HepG2 (cell line): Measurements from ENCODE around the gene RCC1. TPM values are rescaled to one million over a fixed set of nuclear protein-coding genes. Genes with fewer than 3 reads are reported as not detected.

Experiments used
- AHR ChIP-seq: IDR thresholded peaks from 2 replicates; pipeline ENCODE4 v1.6.1; 2018; ENCODE audit warnings: missing genetic modification reagents, missing compliant biosample characterization
- BORCS8-MEF2B ChIP-seq: sonication (generic); formaldehyde crosslinking; IDR thresholded peaks from 2 replicates; pipeline ENCODE4 v1.8.0; 2022; ENCODE audit warnings: mild to moderate bottlenecking, missing genetic modification reagents
- CEBPG ChIP-seq: IDR thresholded peaks from 2 replicates; pipeline ENCODE4 v1.6.1; 2016
- CREM ChIP-seq, 2 experiments: sonication (generic) in 1 of 2; formaldehyde crosslinking in 1 of 2; IDR thresholded peaks; 2 replicates each; pipeline versions ENCODE4 v1.4.0 to v1.6.1; 2016 to 2020; ENCODE audit warnings: antibody characterized with exemption in 1 of 2, mild to moderate bottlenecking in 1 of 2, missing genetic modification reagents in 1 of 2
- DMAP1 ChIP-seq: IDR thresholded peaks from 2 replicates; pipeline ENCODE4 v1.6.1; 2016
- HNRNPLL ChIP-seq: fragments of 200-400 bp; formaldehyde crosslinking; IDR thresholded peaks from 2 replicates; pipeline ENCODE4 v1.6.1; 2017; ENCODE audit warnings: mild to moderate bottlenecking, low read depth, low read length; ENCODE audit not compliant: poor library complexity, severe bottlenecking
- HOXA9 ChIP-seq: sonication (generic); formaldehyde crosslinking; IDR thresholded peaks from 2 replicates; pipeline ENCODE4 v1.8.1; 2022; ENCODE audit warnings: missing genetic modification reagents, mild to moderate bottlenecking, moderate library complexity, borderline replicate concordance
- KLF12 ChIP-seq: sonication (generic); formaldehyde crosslinking; IDR thresholded peaks from 2 replicates; pipeline ENCODE4 v1.4.0; 2020; ENCODE audit warnings: missing genetic modification reagents, borderline replicate concordance
- PHF20 ChIP-seq: sonication (generic); formaldehyde crosslinking; IDR thresholded peaks from 2 replicates; pipeline ENCODE4 v1.5.0; 2020; ENCODE audit warnings: mild to moderate bottlenecking, missing genetic modification reagents
- PPARG ChIP-seq: conservative IDR thresholded peaks from 2 replicates; pipeline ENCODE4 v1.6.1; 2016; ENCODE audit warnings: missing biosample characterization, missing genetic modification reagents
- RBFOX2 ChIP-seq: fragments of 200-400 bp; formaldehyde crosslinking; IDR thresholded peaks from 2 replicates; pipeline ENCODE4 v1.6.1; 2017; ENCODE audit warnings: low read depth, mild to moderate bottlenecking, low read length
- RBM22 ChIP-seq: fragments of 200-400 bp; formaldehyde crosslinking; optimal IDR thresholded peaks from 2 replicates; pipeline ENCODE3; 2017; ENCODE audit warnings: mild to moderate bottlenecking, low read length, moderate library complexity
- REPIN1 ChIP-seq: sonication (generic); formaldehyde crosslinking; IDR thresholded peaks from 2 replicates; pipeline ENCODE4 v1.8.0; 2022; ENCODE audit warnings: missing genetic modification reagents, low read depth, mild to moderate bottlenecking, borderline replicate concordance
- SIN3B ChIP-seq: fragments of 150-350 bp; IDR thresholded peaks from 2 replicates; pipeline ENCODE4 v1.6.1; 2014; ENCODE audit warnings: low read length
- TOPORS ChIP-seq: sonication (generic); formaldehyde crosslinking; IDR thresholded peaks from 2 replicates; pipeline ENCODE4 v1.8.0; 2023; ENCODE audit warnings: mild to moderate bottlenecking, missing genetic modification reagents
- U2AF1 ChIP-seq: fragments of 200-400 bp; formaldehyde crosslinking; optimal IDR thresholded peaks from 2 replicates; pipeline ENCODE3; 2017; ENCODE audit warnings: mild to moderate bottlenecking, low read depth, low read length
- ZFP36 ChIP-seq: fragments of 150-350 bp; IDR thresholded peaks from 2 replicates; pipeline ENCODE4 v1.6.1; 2018; ENCODE audit warnings: borderline replicate concordance, low read length, low read depth; ENCODE audit not compliant: partially characterized antibody
- ZIK1 ChIP-seq: sonication (generic); formaldehyde crosslinking; IDR thresholded peaks from 2 replicates; pipeline ENCODE4 v1.5.0; 2020; ENCODE audit warnings: mild to moderate bottlenecking, low read depth, missing genetic modification reagents, borderline replicate concordance
- ZNF235 ChIP-seq: sonication (generic); formaldehyde crosslinking; IDR thresholded peaks from 2 replicates; pipeline ENCODE4 v1.8.1; 2023; ENCODE audit warnings: mild to moderate bottlenecking, missing genetic modification reagents, borderline replicate concordance
- ZNF556 ChIP-seq: sonication (generic); formaldehyde crosslinking; IDR thresholded peaks from 2 replicates; pipeline ENCODE4 v1.4.0; 2020; ENCODE audit warnings: mild to moderate bottlenecking, missing genetic modification reagents, borderline replicate concordance
- ZNF605 ChIP-seq: sonication (generic); formaldehyde crosslinking; IDR thresholded peaks from 2 replicates; pipeline ENCODE4 v1.8.0; 2022; ENCODE audit warnings: mild to moderate bottlenecking, missing genetic modification reagents
- ZNF775 ChIP-seq: sonication (generic); formaldehyde crosslinking; IDR thresholded peaks from 2 replicates; pipeline ENCODE4 v1.4.0; 2020; ENCODE audit warnings: missing genetic modification reagents, mild to moderate bottlenecking, moderate library complexity, borderline replicate concordance
- polyA plus RNA-seq, 8 experiments: library from polyadenylated mRNA; depleted of rRNA in 3 of 8; stranded (reverse) in 7 of 8; unstranded in 1 of 8; fragments of >200 nt; fragmentation: Illumina TruSeq in 4 of 8; extraction: Trizol in 4 of 8; gene quantifications; 2 replicates each; pipeline versions ENCODE4 v1.2.1 to v1.2.3, GENCODE V29; 2011 to 2016; ENCODE audit warnings: low read depth in 4 of 8, missing spikeins in 1 of 8, mixed read lengths in 1 of 8; ENCODE audit not compliant: insufficient read depth in 1 of 8
- total RNA-seq, 5 experiments: library from RNA; depleted of rRNA; stranded (reverse); fragments of >200 nt; fragmentation: Illumina TruSeq; extraction: Trizol; gene quantifications; 2 replicates each; pipeline ENCODE4 v1.2.3, GENCODE V29; 2016; ENCODE audit warnings: low read depth in 1 of 5
- TF ChIP-seq, protein P1 (sequence below), 2 experiments: sonication (generic) in 1 of 2; formaldehyde crosslinking in 1 of 2; IDR thresholded peaks; 2 replicates each; pipeline versions ENCODE4 v1.4.0 to v1.6.1; 2018 to 2020; ENCODE audit warnings: missing genetic modification reagents in 2 of 2, borderline replicate concordance in 1 of 2, low read depth in 1 of 2, mild to moderate bottlenecking in 1 of 2, missing biosample characterization in 1 of 2
- TF ChIP-seq, protein P2 (sequence below): sonication (generic); formaldehyde crosslinking; IDR thresholded peaks from 2 replicates; pipeline ENCODE4 v1.8.0; 2022; ENCODE audit warnings: missing genetic modification reagents, mild to moderate bottlenecking, borderline replicate concordance
- TF ChIP-seq, protein P3 (sequence below): sonication (generic); formaldehyde crosslinking; conservative IDR thresholded peaks from 2 replicates; pipeline ENCODE4 v1.4.0; 2020; ENCODE audit warnings: missing genetic modification reagents
- TF ChIP-seq, protein P4 (sequence below): sonication (generic); formaldehyde crosslinking; IDR thresholded peaks from 2 replicates; pipeline ENCODE4 v1.5.0; 2020; ENCODE audit warnings: missing genetic modification reagents

The RCC1 gene
- total and polyA plus RNA-seq, 2 of the 13 experiments (the other 11 are each of a cell fraction or from before 2014, with no cell fraction given) = 47.2 to 80.8 TPM

DNA sequence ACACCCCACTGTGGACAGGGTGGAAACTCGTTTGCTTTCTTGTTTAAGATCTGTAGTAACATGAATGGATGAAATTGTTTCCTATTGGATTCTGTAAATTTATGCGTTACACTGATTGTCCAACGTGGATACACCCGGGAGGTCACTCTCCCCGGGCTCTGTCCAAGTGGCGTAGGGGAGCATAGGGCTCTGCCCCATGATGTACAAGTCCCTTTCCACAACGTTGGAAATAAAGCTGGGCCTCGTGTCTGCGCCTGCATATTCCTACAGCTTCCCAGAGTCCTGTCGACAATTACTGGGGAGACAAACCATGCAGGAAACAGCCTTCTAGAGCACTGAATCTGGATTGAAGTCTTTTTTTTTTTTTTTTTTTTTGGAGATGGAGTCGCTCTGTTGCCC is 1.4 kb downstream of the RCC1 start (continued):
- TF ChIP-seq PPARG (CRISPR knock-in tag) (no peak), HNRNPLL (no peak), CEBPG (CRISPR knock-in tag) (no peak), HOXA9 (CRISPR knock-in tag) (no peak), REPIN1 (peak; percentile 37; the same call in 1 of the 2 replicates), SIN3B (no peak), BORCS8-MEF2B (CRISPR knock-in tag) (no peak), CREM (IDR thresholded peaks at IDR 0.05) (no peak), CREM (CRISPR knock-in tag; IDR thresholded peaks at IDR 0.05) (no peak), TOPORS (CRISPR knock-in tag) (peak; percentile 73; the same call in 1 of the 2 replicates), ZNF556 (CRISPR knock-in tag) (peak; percentile 46; the same call in 1 of the 2 replicates), ZNF605 (CRISPR knock-in tag) (no peak), ZFP36 (no peak), PHF20 (no peak), KLF12 (no peak), RBFOX2 (peak; percentile 81), ZNF235 (no peak), ZNF775 (CRISPR knock-in tag) (no peak), DMAP1 (CRISPR knock-in tag) (no peak; the same call in 1 of the 2 replicates), AHR (CRISPR knock-in tag) (no peak), U2AF1 (no peak), ZIK1 (CRISPR knock-in tag) (no peak), RBM22 (peak; percentile 97)
- TF ChIP-seq, protein P1, sequence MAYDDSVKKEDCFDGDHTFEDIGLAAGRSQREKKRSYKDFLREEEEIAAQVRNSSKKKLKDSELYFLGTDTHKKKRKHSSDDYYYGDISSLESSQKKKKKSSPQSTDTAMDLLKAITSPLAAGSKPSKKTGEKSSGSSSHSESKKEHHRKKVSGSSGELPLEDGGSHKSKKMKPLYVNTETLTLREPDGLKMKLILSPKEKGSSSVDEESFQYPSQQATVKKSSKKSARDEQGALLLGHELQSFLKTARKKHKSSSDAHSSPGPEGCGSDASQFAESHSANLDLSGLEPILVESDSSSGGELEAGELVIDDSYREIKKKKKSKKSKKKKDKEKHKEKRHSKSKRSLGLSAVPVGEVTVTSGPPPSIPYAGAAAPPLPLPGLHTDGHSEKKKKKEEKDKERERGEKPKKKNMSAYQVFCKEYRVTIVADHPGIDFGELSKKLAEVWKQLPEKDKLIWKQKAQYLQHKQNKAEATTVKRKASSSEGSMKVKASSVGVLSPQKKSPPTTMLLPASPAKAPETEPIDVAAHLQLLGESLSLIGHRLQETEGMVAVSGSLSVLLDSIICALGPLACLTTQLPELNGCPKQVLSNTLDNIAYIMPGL (CRISPR knock-in tag; IDR thresholded peaks at IDR 0.05; ENCODE audit: borderline replicate concordance in 1 of 2, low read depth in 1 of 2) = peak in 1 of 2 experiments; percentile 15; a peak in 2 of 4 replicates
- TF ChIP-seq, protein P2, sequence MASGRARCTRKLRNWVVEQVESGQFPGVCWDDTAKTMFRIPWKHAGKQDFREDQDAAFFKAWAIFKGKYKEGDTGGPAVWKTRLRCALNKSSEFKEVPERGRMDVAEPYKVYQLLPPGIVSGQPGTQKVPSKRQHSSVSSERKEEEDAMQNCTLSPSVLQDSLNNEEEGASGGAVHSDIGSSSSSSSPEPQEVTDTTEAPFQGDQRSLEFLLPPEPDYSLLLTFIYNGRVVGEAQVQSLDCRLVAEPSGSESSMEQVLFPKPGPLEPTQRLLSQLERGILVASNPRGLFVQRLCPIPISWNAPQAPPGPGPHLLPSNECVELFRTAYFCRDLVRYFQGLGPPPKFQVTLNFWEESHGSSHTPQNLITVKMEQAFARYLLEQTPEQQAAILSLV = no peak
- TF ChIP-seq, protein P3, sequence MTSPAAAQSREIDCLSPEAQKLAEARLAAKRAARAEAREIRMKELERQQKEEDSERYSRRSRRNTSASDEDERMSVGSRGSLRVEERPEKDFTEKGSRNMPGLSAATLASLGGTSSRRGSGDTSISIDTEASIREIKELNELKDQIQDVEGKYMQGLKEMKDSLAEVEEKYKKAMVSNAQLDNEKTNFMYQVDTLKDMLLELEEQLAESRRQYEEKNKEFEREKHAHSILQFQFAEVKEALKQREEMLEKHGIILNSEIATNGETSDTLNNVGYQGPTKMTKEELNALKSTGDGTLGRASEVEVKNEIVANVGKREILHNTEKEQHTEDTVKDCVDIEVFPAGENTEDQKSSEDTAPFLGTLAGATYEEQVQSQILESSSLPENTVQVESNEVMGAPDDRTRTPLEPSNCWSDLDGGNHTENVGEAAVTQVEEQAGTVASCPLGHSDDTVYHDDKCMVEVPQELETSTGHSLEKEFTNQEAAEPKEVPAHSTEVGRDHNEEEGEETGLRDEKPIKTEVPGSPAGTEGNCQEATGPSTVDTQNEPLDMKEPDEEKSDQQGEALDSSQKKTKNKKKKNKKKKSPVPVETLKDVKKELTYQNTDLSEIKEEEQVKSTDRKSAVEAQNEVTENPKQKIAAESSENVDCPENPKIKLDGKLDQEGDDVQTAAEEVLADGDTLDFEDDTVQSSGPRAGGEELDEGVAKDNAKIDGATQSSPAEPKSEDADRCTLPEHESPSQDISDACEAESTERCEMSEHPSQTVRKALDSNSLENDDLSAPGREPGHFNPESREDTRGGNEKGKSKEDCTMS = no peak
- TF ChIP-seq, protein P4, sequence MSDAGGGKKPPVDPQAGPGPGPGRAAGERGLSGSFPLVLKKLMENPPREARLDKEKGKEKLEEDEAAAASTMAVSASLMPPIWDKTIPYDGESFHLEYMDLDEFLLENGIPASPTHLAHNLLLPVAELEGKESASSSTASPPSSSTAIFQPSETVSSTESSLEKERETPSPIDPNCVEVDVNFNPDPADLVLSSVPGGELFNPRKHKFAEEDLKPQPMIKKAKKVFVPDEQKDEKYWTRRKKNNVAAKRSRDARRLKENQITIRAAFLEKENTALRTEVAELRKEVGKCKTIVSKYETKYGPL (CRISPR knock-in tag) = no peak
